GM19324 (cell line): Measurements from ENCODE around the gene ZNF552.
A peak's percentile ranks its signal among the peaks of the same experiment; 100 is the strongest.

Source experiments
- ATAC-seq: cut with Tn5 transposase; IDR thresholded peaks from one replicate; pipeline ENCODE4 v1.9.1; 2021; ENCODE audit warnings: mild to moderate bottlenecking, moderate library complexity; ENCODE audit not compliant: unreplicated experiment, low FRiP score

ZNF552 gene

GRCh38 chr19:57779220-57779845 lies 35.4 kb downstream of the ZNF552 start:
- no peak for ATAC-seq

- no peak for ATAC-seq
Measured at GRCh38 chr19:57778336-57778735, 36.4 kb downstream of the ZNF552 start.

- no peak for ATAC-seq
Measured at GRCh38 chr19:57776764-57777296, 37.9 kb downstream of the ZNF552 start.

DNA sequence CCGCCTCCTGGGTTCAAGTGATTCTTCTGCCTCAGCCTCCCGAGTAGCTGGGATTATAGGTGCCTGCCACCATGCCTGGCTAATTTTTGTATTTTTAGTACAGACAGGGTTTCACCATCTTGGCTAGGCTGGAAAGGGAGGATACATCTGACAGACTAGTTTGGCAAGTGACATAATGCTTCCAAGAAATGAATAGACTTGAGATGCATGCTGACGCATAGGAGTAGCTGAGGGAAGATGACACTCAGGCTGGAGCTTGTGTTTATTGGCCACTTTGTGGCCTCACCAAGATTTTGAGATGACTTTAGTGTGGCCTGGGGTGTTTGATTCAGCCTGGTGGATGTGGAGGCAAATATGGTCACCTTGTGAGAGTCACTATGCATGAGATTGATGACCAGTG lies 41.2 kb downstream of the ZNF552 start:
- ATAC-seq: no peak

DNA sequence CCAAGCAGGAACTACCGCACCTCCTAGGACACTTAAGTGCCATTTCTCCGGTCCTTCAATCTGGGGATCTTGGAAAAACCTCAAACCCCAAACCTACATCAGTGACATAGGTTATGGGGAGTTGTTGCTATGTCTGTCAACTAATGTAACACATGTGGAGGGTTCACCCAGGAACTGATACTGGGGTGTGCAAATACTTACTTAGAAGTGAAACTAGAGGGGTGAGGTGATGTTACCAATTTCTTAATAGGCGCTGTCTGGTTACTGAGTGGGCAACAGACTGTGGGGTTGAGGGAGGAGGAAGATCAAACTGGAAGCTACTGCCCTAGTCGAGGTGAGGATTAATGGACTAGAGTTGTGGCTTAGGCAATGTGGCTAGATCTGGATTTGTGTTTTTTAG lies 43.3 kb downstream of the ZNF552 start:
- ATAC-seq: no peak

GRCh38 chr19:57769345-57770131 lies 45.2 kb downstream of the ZNF552 start, which contains the start of gene ZNF586:
ZNF586 (plus strand) TSS chr19:57769676; CDS start chr19:57769843, 167 bp downstream.
- peak; percentile 98 for ATAC-seq

DNA sequence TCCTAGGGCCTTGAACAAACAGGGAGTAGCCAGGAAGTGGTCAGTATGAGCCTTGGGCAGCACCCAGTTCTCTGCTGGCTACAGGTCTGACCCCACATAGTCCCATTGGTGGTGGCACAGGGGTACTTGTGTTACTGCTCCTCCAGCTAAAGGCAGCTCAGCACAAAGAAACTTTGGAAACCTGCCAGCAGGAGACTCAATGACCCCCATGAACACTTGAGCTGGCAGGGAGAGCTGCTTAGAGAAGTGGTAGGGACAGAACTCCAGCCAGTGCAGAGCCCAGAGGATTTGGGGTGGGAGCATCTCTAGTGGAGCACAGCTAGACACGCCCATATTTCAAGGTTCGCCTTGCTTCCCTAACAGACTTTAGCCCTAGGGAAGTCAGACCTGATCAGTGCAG lies 55.6 kb downstream of the ZNF552 start:
- no peak for ATAC-seq

GRCh38 chr19:57757941-57758340 lies 56.8 kb downstream of the ZNF552 start:
- no peak for ATAC-seq
